GM12892 (cell line): ENCODE results near the gene MYO1A.

ENCODE experiments used
- DNase-seq: peaks from one replicate; pipeline ENCODE4 v3.0.0; 2011; ENCODE audit not compliant: insufficient read length
- FAIRE-seq: peaks from 2 replicates; lab custom pipeline; 2011; peaks lifted over from hg19 to GRCh38; lab: Jason Lieb, UNC
- POLR2A ChIP-seq: IDR thresholded peaks from 2 replicates; pipeline ENCODE4 v1.6.1; 2011; ENCODE audit warnings: low read depth, low read length, control low read depth
- POLR2AphosphoS5 ChIP-seq: IDR thresholded peaks from 2 replicates; pipeline ENCODE4 v1.6.1; 2011; ENCODE audit warnings: low read depth, low read length, control low read depth
- TAF1 ChIP-seq: IDR thresholded peaks from 2 replicates; pipeline ENCODE4 v1.6.1; 2011; ENCODE audit warnings: low read depth, mild to moderate bottlenecking, control low read depth, low read length, borderline replicate concordance

Gene MYO1A

GRCh38 chr12:56980941-56981530 lies 68.9 kb downstream of the MYO1A start:
- FAIRE-seq (no peak), DNase-seq (no peak)
- TF ChIP-seq TAF1 (no peak), POLR2AphosphoS5 (no peak), POLR2A (no peak)

GRCh38 chr12:56980268-56980667 lies 69.7 kb downstream of the MYO1A start:
- no peak for FAIRE-seq
- TF ChIP-seq POLR2AphosphoS5 = no peak
- no peak for TF ChIP-seq POLR2A
- no peak for TF ChIP-seq TAF1
- DNase-seq = no peak

GRCh38 chr12:56979628-56980027 lies 70.3 kb downstream of the MYO1A start:
- TF ChIP-seq POLR2A (no peak), TAF1 (no peak), POLR2AphosphoS5 (no peak)
- FAIRE-seq (no peak), DNase-seq (no peak)
